ENCODE results near the gene THAP7. TPM values are rescaled to one million over a fixed set of nuclear protein-coding genes. Genes with fewer than 3 reads are reported as not detected.
A peak's percentile ranks its signal among the peaks of the same experiment; 100 is the strongest.

THAP7 gene
- total RNA-seq, 1 experiment from 2014 or later: 19.3 TPM

- ChIA-PET POLR2A (interaction anchor here (0.6 to 1.7 kb wide), 11 partner anchors 11 to 97 kb away, joined by 3 to 11 read pairs (median 3); partner anchors contain the start of gene THAP7), CTCF (interaction anchor here (0.6 to 2.5 kb wide), 27 partner anchors 8 to 677 kb away, joined by 3 to 35 read pairs (median 4); partner anchors contain the start of genes CRKL, P2RX6 and THAP7)
- Mint-ChIP-seq H3K27me3 (ENCODE audit: low read depth) (peaks cover 30% of the 10 kb centered on the region), H3K4me3 (peak overlapping the region; percentile 96), H3K4me1 (peaks cover 30% of the 10 kb centered on the region), H3K27ac (no peak overlapping the region; the same call in 1 of the 2 replicates), H3K36me3 (peaks cover 27% of the 10 kb centered on the region), H3K9me3 (peaks cover 12% of the 10 kb centered on the region)
- ATAC-seq (peak; percentile 1; the same call in 1 of the 2 replicates), DNase-seq (ENCODE audit: low spot score) (no peak)
- TF ChIP-seq, protein P1, sequence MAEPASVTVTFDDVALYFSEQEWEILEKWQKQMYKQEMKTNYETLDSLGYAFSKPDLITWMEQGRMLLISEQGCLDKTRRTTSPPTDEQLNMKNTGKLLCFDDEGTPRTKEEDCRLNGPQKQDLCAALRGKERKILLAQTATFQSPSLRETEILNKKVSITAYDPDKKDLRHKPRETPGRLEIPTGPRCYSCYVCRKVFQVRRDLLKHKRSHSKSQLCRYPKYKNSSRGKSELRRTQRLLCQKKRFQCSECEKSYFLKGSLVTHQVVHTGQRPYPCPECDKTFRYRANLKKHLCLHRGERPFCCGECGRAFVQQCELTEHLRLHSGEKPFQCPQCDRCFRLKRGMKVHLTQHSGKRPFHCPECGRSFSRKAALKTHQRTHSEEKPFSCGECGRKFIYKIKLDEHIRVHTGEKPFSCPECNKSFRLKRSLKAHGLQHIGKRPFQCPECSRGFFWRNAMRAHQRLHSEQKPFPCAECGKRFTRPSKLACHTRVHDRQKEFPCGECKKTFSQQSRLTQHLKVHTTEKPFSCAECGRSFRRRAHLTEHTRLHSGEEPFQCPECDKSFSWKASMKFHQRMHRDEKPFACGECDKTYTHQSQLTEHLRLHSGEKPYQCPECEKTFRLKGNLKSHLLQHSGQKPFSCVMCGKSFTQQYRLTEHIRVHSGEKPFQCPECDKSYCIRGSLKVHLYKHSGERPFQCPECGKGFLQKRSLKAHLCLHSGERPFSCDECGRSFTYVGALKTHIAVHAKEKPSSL (CRISPR knock-in tag; conservative IDR thresholded peaks at IDR 0.05): no peak
Observed at GRCh38 chr22:20982563-20982882, 19.4 kb downstream of the THAP7 start.

DNA sequence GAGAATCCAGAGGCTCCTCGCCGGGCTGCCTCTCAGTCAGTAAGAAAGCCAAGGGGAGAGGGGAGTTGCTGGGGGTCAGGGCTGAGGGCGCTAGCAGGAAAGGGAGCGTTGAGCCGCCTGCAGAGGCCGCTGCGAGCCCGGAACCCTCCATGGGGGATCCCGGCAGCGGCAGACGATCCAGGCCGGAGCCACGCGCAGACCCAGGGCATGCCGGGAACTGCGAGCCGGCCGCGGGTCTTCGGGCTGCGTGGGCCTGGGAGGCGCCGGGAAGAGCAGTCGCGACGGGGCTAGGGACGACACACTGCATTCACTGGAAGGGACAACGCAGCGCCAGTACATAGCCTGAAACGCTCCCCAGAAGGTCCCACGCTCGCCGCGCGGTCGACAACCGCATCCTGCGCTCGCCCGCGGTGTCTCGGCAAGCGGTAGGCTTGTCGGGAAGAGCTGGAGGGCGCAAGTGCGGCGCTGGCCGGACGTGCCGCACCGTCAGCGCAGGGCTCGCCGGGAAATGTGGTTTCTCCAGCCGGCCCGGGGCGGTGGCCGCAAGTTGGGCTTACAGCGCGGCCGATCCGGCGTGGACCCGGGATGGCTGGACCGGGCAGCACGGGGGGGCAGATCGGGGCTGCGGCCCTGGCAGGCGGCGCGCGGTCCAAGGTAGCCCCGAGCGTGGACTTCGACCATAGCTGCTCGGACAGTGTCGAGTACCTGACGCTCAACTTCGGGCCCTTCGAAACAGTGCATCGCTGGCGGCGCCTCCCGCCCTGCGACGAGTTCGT is 19.9 kb downstream of the THAP7 start, which contains the start of gene LZTR1:
TSS of gene LZTR1 (plus strand) at position 511 of the 776 bp plus-strand sequence. CDS start at position 586, 75 bp downstream.
- POLR2A ChIA-PET: interaction anchor here (0.6 to 1.7 kb wide), 13 partner anchors 11 to 96 kb away, joined by 3 to 11 read pairs (median 3); partner anchors contain the start of genes P2RX6 and THAP7
- H3K36me3 Mint-ChIP-seq: peaks cover 27% of the 10 kb centered on the region
- H3K27ac Mint-ChIP-seq: peak within 1 kb of the TSS; percentile 85
- DNase-seq (ENCODE audit: low spot score) (peak; percentile 81), ATAC-seq (peak; percentile 69)
- H3K4me3 Mint-ChIP-seq: peak within 1 kb of the TSS; percentile 96
- peaks cover 30% of the 10 kb centered on the region for H3K4me1 Mint-ChIP-seq
- H3K9me3 Mint-ChIP-seq: peaks cover 12% of the 10 kb centered on the region
- H3K27me3 Mint-ChIP-seq (ENCODE audit: low read depth): peaks cover 32% of the 10 kb centered on the region
- CTCF ChIA-PET: interaction anchor here (0.6 to 2.5 kb wide), 26 partner anchors 9 to 677 kb away, joined by 3 to 35 read pairs (median 4); partner anchors contain the start of genes CRKL, P2RX6 and THAP7
- no peak for TF ChIP-seq ZNF121 (CRISPR knock-in tag; IDR thresholded peaks at IDR 0.05)
- peak; percentile 28; the same call in 1 of the 2 replicates for TF ChIP-seq ESRRA (CRISPR knock-in tag; IDR thresholded peaks at IDR 0.05; ENCODE audit: borderline replicate concordance)
- TF ChIP-seq, protein P2, sequence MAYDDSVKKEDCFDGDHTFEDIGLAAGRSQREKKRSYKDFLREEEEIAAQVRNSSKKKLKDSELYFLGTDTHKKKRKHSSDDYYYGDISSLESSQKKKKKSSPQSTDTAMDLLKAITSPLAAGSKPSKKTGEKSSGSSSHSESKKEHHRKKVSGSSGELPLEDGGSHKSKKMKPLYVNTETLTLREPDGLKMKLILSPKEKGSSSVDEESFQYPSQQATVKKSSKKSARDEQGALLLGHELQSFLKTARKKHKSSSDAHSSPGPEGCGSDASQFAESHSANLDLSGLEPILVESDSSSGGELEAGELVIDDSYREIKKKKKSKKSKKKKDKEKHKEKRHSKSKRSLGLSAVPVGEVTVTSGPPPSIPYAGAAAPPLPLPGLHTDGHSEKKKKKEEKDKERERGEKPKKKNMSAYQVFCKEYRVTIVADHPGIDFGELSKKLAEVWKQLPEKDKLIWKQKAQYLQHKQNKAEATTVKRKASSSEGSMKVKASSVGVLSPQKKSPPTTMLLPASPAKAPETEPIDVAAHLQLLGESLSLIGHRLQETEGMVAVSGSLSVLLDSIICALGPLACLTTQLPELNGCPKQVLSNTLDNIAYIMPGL (CRISPR knock-in tag; IDR thresholded peaks at IDR 0.05): peak; percentile 94
- no peak for TF ChIP-seq CTCF (IDR thresholded peaks at IDR 0.05)
- TF ChIP-seq PRDM15 (CRISPR knock-in tag; IDR thresholded peaks at IDR 0.05): no peak; the same call in 1 of the 2 replicates
- TF ChIP-seq SOX15 (CRISPR knock-in tag; IDR thresholded peaks at IDR 0.05): no peak
- peak; percentile 68; the same call in 1 of the 2 replicates for TF ChIP-seq NFE2L1 (CRISPR knock-in tag; IDR thresholded peaks at IDR 0.05)
- no peak for TF ChIP-seq AFF4 (CRISPR knock-in tag; IDR thresholded peaks at IDR 0.05; ENCODE audit: borderline replicate concordance)
- TF ChIP-seq, protein P3, sequence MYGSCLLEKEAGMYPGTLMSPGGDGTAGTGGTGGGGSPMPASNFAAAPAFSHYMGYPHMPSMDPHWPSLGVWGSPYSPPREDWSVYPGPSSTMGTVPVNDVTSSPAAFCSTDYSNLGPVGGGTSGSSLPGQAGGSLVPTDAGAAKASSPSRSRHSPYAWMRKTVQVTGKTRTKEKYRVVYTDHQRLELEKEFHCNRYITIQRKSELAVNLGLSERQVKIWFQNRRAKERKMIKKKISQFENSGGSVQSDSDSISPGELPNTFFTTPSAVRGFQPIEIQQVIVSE (CRISPR knock-in tag; IDR thresholded peaks at IDR 0.05; ENCODE audit: borderline replicate concordance): no peak
- TF ChIP-seq ZNF396 (CRISPR knock-in tag; IDR thresholded peaks at IDR 0.05; ENCODE audit: borderline replicate concordance): no peak
- peak; percentile 84; the same call in 1 of the 2 replicates for TF ChIP-seq RELA (CRISPR knock-in tag; IDR thresholded peaks at IDR 0.05; ENCODE audit: borderline replicate concordance)
- TF ChIP-seq, protein P4, sequence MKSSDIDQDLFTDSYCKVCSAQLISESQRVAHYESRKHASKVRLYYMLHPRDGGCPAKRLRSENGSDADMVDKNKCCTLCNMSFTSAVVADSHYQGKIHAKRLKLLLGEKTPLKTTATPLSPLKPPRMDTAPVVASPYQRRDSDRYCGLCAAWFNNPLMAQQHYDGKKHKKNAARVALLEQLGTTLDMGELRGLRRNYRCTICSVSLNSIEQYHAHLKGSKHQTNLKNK (CRISPR knock-in tag; IDR thresholded peaks at IDR 0.05): no peak
- TF ChIP-seq ZNF138 (CRISPR knock-in tag; conservative IDR thresholded peaks at IDR 0.05): no peak

Data from WTC11 (cell line).